AG08396 (cell line): Measurements from ENCODE around the gene UBR2.
"Not testable (repeated sequence)": the region's sequence is repeated elsewhere in the genome, so short reads cannot be mapped to it uniquely, and the experiment has no call there.

Experiments used
- DNase-seq: peaks from one replicate; pipeline ENCODE4 v3.0.0; 2012; ENCODE audit warnings: low spot score, mixed read lengths

The UBR2 gene

DNA sequence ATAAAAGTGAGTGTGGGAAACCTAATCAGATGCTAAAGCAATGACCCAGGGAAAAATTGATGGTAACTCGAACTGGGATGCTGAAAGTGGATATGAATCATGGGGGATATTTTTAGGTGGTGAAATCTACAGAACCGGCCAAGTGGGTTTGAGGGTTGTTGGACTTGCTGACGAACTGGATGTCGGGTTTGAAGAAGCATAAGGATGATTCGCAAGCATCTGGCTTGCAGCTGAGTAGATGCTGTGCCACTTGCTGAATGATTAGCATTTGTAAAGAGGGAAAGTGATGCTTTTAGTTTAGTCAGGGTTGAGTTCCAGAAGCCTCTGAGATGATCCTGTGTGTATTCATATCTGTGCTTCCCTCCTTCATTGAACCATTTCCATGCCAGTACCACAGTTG is 54.9 kb downstream of the UBR2 start:
- DNase-seq = peak; percentile 10

DNA sequence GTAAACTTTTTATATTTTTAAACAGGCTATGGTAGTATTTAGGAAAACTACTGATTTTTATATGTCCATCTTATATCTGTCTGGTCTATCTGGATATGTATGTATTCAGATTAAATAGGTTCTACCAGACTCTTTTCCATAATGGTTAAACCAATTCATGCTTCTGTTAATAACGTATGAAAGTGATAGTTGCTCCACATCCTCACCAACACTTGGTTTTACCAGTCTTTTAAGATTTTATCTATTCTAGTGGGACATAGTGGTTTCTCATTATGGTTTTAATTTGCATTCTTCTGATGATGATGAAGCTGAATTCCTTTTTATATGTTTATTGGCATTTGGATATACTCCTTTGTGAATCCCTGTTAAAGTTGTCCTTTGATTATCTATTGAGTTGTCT is 56.1 kb downstream of the UBR2 start:
- DNase-seq = no peak

DNA sequence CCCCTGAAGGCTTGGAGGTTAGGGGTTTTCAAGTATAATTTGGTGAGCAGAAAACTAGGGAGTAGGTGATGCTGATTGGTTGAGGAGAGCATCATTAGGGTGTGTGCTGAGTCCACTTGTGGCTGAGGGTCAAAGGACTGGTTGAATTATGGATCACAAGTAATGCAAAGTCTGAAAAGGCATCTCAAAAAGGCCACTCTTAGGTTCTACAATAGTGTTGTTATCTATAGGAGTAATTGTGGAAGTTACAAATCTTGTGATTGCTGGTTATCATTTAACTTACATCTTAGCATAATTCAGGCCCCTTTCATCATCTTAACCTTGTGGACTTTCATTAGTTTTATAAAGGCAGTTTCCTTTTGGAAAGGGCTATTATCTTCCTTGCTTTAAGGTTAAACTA is 60.8 kb downstream of the UBR2 start:
- no peak for DNase-seq

DNA sequence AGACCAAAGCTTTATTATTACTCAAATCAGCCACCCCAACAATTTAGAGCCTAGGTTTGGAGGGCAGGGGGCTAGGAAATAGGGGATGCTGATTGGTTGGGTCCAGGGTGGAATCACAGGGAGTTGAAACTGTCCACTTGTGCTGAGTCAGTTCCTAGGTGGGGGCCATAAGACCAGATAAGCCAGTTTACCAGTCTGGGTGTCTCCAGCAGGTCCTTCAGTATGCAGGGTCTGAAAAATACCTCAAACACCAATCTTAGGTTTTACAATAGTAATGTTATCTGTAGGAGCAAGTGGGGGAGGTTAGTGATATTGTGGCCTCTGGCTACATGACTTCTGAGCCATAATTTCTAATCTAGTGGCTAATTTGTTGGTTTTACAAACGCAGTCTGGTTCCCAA is 63.2 kb downstream of the UBR2 start:
- DNase-seq = no peak

GRCh38 chr6:42627674-42628073 is 63.8 kb downstream of the UBR2 start:
- DNase-seq = no peak

DNA sequence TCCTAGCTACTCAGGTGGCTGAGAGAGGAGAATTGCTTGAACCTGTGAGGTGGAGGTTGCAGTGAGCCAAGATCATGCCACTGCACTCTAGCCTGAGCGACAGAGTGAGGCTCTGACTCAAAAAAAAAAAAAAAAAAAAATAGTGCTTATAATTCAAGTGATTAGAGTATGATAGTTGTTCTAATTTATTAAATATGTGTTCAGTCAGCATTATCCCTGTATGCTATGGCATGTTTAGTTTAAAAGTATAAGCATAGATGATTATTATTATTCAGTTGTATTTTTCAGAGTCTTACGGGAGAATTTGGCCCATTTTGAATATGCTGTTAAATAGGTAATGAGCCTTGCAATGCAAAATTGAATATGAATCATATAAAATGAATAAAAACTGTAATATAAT is 64.8 kb downstream of the UBR2 start:
- DNase-seq = no peak

- no peak for DNase-seq
Observed at GRCh38 chr6:42629845-42630244, 66.0 kb downstream of the UBR2 start.

DNA sequence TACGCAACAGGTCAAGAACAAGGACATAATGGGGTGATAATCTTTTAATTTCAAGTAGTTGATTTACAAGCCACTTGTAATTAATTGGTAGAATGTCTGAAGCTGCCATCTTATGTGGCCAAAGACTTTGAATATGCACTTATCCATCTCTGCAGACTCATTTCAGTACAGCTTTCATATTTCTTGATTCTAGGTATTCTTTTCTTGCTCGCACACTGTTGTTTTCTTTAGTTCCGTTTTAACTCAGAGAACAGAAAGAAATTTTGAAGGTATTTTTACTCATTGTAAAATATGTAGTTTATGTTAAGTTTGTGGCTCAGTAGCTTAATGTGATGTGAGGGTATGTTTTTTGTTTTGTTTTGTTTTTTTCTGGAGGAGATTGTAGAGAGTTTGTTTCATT is 73.9 kb downstream of the UBR2 start:
- no peak for DNase-seq

DNA sequence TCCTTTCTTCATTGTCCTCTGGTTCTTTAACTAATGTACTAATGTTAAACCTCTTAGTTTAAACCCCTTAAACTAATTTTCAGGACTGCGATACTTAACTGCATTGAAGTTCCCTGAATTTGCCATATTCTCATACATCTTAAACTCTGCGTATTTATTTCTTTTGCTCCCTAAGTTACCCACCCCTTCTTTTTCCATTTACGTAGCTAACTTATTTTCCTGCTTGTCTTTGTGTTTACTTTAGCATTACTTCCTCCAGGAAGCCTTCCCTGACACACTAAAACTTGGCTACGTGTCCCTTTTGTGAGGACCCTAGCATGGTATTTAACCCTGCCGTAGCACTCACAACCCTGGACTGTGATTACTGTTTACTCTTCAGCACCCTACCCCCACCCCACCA is 79.0 kb downstream of the UBR2 start:
- no peak for DNase-seq

- no peak for DNase-seq
Observed at GRCh38 chr6:42644211-42644610, 80.4 kb downstream of the UBR2 start.

GRCh38 chr6:42652024-42652746 is 88.4 kb downstream of the UBR2 start:
- no peak for DNase-seq

DNA sequence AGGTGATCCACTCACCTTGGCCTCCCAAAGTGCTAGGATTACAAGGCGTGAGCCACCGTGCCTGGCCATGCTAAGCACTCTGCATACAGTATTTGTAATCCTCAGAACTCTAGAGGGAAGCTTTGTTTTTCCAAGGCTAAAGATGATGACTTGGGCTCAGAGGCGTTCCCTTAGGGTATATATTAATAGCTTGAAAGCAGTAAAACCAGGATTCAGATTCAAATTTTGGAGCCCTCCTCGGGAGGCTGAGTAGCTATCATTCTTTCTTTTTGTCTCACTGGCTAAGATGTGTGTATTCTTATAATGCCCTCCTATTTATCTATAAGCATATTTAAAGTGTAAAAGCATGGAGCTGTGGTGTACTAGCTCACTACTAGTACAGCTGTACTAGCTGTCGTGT is 90.0 kb downstream of the UBR2 start:
- no peak for DNase-seq

DNA sequence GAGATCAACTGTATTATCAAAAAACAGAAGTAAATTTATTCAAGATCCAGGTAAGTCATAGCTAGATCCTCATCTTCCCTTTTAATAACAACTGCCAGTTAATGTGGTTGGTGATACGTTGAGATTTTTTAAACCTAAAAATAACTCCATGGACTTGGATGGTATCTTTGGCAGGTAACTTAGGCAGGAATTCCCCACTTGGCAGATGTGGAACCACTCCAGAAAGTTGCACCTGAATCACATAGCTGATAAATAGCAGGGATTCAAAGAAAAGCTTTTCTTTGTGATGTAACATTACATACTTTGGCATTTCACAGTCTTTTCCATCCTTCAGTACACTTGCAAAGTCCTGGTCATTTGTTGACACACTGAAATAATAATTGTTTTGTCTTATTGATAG is 96.0 kb downstream of the UBR2 start:
- DNase-seq = no peak

DNA sequence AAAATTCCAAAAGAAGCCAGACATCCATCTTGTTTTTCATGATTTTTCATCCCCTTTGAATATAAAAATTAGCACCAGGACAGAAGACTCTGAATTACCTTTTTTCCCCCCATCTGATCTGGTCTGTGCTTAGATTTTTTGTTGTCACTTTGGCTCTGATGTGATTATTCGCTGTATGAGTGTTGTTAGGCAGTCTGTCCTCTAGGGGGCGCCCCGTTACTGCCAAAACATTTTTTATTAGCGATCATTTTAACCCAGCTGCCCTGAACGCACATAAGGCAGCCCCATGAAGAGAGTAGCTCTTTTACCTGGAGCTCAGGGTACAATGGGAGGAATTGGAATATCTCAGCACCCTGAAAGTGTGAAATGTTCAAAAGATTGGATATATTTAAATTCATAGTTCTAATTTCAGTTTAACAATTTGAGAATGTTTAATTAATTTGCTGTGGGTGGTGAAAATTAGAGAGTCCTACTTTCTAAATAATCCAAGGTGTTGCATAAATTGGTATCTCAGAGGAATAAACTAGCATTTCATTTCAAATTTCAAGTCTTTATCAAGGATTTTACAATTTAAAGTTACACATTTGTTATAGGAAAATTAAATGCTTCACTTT is 97.8 kb downstream of the UBR2 start:
- peak; percentile 67 for DNase-seq

DNA sequence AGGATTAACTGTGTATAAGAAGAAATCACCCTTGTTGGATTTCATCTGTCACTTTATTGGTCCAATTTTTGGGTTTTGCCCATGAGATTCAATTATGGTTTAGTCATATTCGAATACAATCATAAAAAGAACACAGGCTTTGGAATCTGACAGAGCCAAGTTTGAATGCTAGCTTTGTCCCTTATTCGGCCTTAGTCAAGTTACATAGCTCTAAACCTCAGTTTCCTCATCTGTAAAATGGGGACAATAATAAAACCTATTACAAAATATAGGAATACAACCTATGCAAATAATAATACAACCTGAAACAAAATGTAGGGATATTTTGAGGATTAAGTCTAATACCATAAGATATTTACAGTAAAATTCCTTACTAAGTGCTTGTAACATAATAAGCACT is 100.9 kb downstream of the UBR2 start:
- DNase-seq = no peak

GRCh38 chr6:42674368-42674767 is 110.5 kb downstream of the UBR2 start:
- not testable (repeated sequence) for DNase-seq

GRCh38 chr6:42674780-42675179 is 111.0 kb downstream of the UBR2 start:
- DNase-seq = no peak

DNA sequence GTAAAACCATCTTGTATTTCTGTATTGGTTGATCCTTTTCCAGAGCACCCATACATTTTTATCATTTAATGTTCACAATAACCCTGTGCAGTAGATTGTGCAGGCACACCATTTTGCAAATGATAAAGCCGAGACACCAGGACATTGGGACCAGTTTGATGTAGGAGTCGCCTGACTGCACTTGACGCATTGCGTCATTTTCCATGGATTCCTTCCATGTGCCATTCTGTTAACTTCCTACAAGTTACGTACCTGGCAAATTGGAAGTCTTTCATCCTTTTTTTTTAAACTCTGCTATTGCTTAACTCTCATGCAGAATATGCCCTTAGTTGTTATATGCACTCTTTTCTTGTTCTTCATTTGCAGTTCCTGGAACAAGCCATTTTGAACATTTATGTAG is 115.5 kb downstream of the UBR2 start:
- no peak for DNase-seq

- no peak for DNase-seq
Observed at GRCh38 chr6:42688281-42688680, 124.5 kb downstream of the UBR2 start.

DNA sequence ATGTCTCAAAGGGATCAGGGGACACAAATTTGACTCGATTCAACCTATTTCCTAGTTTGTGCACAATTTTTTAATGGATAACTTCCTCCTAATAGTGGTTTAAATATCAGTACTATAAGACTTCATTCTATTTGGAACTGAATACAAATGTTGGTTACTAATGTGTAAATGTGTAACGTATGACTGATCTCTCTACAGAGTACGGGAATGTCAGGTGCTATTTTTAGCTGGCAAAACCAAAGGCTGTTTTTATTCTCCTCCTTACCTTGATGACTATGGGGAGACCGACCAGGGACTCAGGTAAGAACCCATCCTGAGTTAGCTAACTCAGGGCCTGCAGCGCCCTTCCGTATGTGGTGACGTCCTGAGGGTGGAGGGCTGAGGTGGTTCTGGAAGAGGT is 125.5 kb downstream of the UBR2 start:
- no peak for DNase-seq

GRCh38 chr6:42690151-42690702 is 126.4 kb downstream of the UBR2 start:
- peak; percentile 17 for DNase-seq

GRCh38 chr6:42690872-42691271 is 127.0 kb downstream of the UBR2 start:
- DNase-seq = no peak

DNA sequence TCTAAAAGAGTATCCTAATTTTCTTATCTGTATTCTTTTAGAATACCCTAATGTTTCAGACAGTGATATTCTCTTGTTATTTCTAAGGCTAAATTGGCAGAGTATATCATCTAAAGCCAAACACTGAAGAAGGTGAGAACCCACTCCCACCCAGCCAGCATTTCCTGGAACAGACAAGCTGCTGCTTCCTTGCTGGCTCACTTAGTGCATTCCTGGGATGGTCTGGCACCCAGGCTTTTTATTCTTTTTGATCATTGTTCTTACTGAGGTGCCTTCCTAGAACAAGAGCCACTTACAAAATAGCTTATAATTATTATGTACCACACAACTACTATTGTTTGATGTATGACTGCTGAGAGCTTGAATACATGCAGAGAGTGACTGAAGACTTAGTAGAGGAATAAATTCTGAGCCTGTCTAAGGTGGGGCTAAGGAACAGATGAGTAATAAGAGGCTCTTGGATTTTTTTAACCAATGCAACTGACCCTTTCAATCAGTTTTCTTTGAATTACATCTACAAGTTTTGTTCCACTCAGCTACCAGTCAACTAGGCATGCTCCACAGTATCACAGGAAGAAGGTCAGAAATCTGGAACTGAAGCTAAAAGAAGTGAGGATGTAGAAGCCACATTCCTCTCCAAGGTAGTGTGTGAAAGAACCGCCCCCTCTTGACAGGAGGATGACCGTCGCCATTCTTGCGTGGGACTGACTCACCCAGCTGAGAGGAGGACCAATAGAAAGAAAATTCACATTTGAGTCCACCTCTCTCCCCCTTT is 128.5 kb downstream of the UBR2 start:
- peak; percentile 43 for DNase-seq
